ENCODE results near the gene ATP5F1A.
"Not testable (repeated sequence)": the region's sequence is repeated elsewhere in the genome, so short reads cannot be mapped to it uniquely, and the experiment has no call there.

The ATP5F1A gene

GRCh38 chr18:46097801-46098615 lies at the start of gene ATP5F1A:
TSS of gene ATP5F1A (minus strand) at chr18:46098296. CDS start at chr18:46098231, 65 bp downstream.
- no peak for TF ChIP-seq CTCF (IDR thresholded peaks at IDR 0.05; ENCODE audit: low read length, missing control alignments)
- peak within 1 kb of the TSS; percentile 82 for H3K4me3 ChIP-seq (replicated peaks; ENCODE audit: low read depth, low read length)
- DNase-seq (ENCODE audit: low read depth) = peak; percentile 83

GRCh38 chr18:46141199-46141598 lies 43.1 kb upstream of the ATP5F1A start:
- no peak for DNase-seq (ENCODE audit: low read depth)
- no peak for TF ChIP-seq CTCF (IDR thresholded peaks at IDR 0.05; ENCODE audit: low read length, missing control alignments)
- H3K4me3 ChIP-seq (replicated peaks; ENCODE audit: low read depth, low read length) = no peak overlapping the region

GRCh38 chr18:46140173-46140572 lies 42.1 kb upstream of the ATP5F1A start:
- no peak overlapping the region for H3K4me3 ChIP-seq (replicated peaks; ENCODE audit: low read depth, low read length)
- DNase-seq (ENCODE audit: low read depth) = no peak
- TF ChIP-seq CTCF (IDR thresholded peaks at IDR 0.05; ENCODE audit: low read length, missing control alignments) = no peak

GRCh38 chr18:46134920-46135675 lies 37.0 kb upstream of the ATP5F1A start:
- no peak for TF ChIP-seq CTCF (IDR thresholded peaks at IDR 0.05; ENCODE audit: low read length, missing control alignments)
- no peak for DNase-seq (ENCODE audit: low read depth)
- no peak overlapping the region for H3K4me3 ChIP-seq (replicated peaks; ENCODE audit: low read depth, low read length)

GRCh38 chr18:46133534-46133933 lies 35.4 kb upstream of the ATP5F1A start:
- no peak for TF ChIP-seq CTCF (IDR thresholded peaks at IDR 0.05; ENCODE audit: low read length, missing control alignments)
- no peak overlapping the region for H3K4me3 ChIP-seq (replicated peaks; ENCODE audit: low read depth, low read length)
- no peak for DNase-seq (ENCODE audit: low read depth)

- DNase-seq (ENCODE audit: low read depth) = not testable (repeated sequence)
Observed at GRCh38 chr18:46130549-46130948, 32.5 kb upstream of the ATP5F1A start.

GRCh38 chr18:46130061-46130460 lies 32.0 kb upstream of the ATP5F1A start:
- H3K4me3 ChIP-seq (replicated peaks; ENCODE audit: low read depth, low read length) = no peak overlapping the region

More at GRCh38 chr18:46130549-46130948, 32.5 kb upstream of the ATP5F1A start:
- not testable (repeated sequence) for H3K4me3 ChIP-seq (replicated peaks; ENCODE audit: low read depth, low read length)

GRCh38 chr18:46126625-46127024 lies 28.5 kb upstream of the ATP5F1A start:
- H3K4me3 ChIP-seq (replicated peaks; ENCODE audit: low read depth, low read length) = not testable (repeated sequence)

More at GRCh38 chr18:46130061-46130460, 32.0 kb upstream of the ATP5F1A start:
- DNase-seq (ENCODE audit: low read depth) = no peak
- TF ChIP-seq CTCF (IDR thresholded peaks at IDR 0.05; ENCODE audit: low read length, missing control alignments) = no peak

More at GRCh38 chr18:46126625-46127024, 28.5 kb upstream of the ATP5F1A start:
- not testable (repeated sequence) for DNase-seq (ENCODE audit: low read depth)
